G401.6 (cell line): ENCODE measurements around the gene GPR119.
"Not testable (repeated sequence)": the region's sequence is repeated elsewhere in the genome, so short reads cannot be mapped to it uniquely, and the experiment has no call there.

Source experiments
- FAIRE-seq: peaks from 2 replicates; lab custom pipeline; 2012; peaks lifted over from hg19 to GRCh38; lab: Jason Lieb, UNC

The GPR119 gene

DNA sequence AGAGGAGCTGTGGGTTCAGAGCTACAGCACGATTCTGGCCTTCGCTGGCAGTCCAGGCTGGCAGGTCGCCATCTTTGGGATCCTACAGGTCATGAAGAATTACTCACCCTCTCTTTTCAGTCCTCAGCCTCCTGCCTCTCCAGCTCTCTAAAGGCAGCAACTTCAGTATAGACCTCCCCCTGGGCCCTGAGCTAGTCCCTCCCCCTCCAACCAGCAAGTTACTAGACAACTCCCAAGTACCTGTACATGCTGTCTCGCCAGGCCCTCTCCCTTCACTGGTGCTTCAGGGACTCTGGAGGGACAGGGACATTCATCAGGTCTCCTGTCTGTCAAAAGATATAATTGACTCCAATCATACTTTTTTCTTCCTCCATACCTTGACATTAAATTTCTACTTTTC is at the start of gene GPR119:
GPR119 (minus strand) TSS at position 155 of the 400 bp plus-strand sequence. CDS start 227 bp downstream, outside the sequence.
- FAIRE-seq: no peak

DNA sequence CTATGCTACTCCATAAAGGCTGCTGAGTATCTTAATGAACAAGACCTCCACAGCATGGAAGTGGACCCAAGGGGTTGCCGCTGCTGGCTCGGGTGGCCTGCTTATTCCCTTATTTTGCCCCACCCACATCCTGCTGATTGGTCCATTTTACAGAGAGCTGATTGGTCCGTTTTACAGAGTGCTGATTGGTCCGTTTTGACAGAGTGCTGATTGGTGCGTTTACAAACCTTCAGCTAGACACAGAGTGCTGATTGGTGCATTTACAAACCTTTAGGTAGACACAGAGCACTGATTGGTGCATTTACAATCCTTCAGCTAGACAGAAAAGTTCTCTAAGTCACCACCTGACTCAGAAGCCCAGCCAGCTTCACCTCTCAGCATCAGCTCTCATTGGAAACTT is 43.8 kb upstream of the GPR119 start:
- FAIRE-seq: not testable (repeated sequence)

DNA sequence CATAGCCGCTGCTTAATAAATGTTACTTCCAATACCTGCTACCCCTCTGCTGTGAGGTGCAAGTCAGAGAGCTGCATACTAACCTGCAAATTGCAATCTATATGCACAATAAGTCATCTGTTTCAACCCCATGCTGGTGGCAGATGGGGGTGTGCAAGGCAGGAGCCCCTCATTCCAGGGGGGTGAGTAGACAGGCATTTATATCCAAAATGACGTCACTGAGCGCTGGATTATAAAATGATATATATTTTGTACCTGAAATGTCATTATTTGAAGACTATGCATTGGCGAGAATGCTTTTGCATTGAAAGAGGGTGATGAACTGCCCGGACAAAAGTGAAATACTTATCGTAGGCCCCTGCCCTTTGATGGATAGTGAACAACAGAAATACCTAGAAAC is 41.1 kb upstream of the GPR119 start:
- no peak for FAIRE-seq

DNA sequence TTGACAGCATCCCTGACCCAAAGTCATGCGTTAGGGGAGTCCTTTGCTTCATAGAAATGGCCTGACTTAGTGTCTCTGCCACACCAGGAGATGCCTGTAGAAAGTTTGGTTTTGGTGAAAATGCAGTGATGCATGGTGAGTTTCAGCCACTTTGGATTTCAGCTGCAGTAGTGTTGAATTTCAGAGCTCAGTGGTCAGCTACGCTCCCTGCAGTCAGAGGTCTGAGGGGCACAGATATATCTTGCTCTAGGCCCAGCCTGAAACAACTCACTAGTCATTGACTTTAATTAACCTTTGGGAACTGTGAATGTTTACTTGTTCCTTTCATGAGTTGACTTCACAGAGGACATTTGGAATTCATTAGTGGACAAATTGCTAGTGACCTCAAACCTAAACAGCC is 33.8 kb upstream of the GPR119 start:
- FAIRE-seq: no peak

DNA sequence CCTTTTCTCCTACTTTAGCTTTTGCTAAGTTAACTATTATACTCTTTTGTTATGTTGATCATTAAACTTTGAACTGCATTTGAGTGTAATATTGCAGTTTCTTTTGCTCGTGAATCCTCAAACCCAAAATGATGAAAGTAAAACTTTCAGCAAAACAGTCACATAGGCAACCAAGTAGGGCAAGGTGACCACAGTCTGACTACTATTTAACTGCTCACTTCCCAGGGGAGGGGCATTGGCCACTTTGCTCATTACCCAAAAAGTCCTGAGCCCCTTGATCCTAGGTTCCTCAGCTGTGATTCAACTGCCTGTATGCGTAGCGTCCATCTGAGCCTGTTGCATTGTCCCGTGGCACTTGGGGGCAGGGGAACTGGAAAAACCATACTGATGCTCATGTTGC is 33.3 kb upstream of the GPR119 start:
- no peak for FAIRE-seq

DNA sequence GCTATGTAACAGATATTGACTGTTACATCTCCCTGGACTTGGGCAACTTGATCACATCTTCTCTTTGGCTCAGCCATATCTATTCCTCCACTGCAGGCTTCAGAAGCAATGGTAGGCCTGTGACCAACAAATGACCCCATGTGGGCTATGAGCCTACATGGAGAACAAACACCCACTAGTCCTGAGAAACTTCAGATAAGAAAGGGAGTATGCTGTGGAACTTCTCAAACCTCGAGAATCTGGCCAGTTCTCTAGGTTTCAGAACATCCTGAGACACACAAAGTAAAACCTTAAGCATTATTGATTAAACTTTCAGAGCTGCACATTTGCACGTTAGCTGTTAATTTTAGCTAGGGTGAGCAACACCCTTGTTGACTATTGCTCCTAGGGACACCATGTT is 32.6 kb upstream of the GPR119 start:
- no peak for FAIRE-seq

DNA sequence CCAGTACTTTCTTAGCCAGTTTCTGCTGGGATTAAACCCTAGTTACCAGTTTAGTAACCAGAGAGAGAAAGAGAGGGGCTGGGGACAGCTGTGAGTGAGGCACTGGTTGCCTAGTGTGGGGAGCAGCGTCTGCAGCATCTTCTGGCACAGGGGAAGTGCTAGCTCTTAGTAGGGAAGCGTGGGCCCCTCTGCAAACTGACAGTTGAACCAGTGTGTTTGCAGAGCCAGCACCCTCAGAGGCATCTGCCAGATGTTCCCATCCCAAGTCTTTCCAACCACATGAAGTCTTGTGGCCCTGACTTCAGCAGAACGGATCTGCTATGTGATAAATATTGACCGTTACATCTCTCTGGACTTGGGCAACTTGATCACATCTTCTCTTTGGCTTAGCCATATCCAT is 31.3 kb upstream of the GPR119 start:
- FAIRE-seq: no peak

DNA sequence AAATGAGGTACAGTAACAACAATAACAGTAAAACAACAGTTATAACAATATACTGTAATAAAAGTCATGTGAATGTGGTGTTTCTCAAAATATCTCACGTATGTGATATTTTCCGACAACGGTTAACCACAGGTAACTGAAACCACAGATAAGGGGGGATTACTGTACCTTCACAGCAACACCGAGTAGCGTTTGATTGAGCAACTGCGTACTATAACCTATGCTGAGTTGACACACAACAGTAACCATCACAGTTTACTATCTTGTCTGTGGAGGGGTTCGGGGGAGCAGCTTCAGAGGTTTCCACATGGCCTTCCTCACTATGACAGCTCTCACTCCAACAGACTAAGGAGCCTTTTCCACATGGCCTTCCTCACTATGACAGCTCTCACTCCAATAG is 29.7 kb upstream of the GPR119 start:
- FAIRE-seq: no peak

DNA sequence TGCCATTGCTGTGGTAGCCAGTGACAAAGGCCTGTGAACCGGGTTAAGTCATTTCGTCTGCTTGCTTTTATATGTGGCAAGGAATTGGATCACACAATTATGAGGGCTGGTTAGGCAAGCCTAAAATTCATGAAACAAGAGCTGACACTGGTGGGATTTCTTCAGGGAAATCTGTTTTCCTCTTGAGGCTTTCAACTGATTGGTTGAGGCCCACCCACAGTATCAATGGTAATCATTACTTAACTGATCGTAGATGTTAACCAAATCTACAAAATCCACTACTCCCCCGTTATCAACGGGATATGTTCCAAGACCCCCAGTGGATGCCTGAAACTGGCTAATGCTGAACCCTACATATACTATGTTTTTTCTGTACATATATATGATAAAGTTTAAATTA is 29.3 kb upstream of the GPR119 start:
- FAIRE-seq: no peak

DNA sequence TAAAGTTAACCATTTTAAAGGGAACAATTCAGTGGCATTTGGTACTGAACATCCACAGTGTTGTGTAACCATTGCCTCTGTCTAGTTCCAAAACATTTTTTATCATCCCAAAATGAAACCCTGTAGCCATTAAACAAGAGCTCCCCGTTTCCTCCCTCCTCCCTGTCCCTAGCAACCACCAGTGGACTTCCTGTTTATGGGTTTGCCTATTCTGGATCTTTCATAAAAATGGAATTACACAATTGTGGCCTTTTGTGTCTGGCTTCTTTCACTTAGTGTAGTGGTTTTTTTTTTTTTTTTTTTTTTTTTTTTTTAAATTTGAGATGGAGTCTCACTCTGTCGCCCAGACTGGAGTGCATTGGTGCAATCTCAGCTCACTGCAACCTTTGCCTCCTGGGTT is 27.9 kb upstream of the GPR119 start:
- FAIRE-seq: no peak

DNA sequence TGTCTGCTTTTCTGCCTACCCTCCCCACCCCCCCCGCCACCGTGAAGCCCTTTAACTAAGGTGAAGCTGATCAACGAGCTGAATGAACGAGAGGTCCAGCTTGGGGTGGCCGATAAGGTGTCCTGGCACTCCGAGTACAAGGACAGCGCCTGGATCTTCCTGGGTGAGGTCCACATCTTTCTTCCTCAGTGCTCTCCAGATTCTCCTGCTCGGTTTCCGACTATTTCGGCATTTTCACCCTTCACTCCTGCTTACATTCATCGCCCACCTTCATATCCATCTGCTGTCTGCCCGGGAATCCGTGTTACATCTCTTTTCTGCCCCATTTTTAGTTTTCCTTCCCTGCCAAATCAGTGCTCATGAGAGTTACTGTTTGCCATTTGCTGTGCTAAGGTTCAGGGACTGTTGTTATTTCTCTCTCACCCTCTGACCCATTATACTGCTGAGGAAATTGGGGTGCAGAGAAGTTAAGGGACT is 16.8 kb upstream of the GPR119 start:
- no peak for FAIRE-seq

DNA sequence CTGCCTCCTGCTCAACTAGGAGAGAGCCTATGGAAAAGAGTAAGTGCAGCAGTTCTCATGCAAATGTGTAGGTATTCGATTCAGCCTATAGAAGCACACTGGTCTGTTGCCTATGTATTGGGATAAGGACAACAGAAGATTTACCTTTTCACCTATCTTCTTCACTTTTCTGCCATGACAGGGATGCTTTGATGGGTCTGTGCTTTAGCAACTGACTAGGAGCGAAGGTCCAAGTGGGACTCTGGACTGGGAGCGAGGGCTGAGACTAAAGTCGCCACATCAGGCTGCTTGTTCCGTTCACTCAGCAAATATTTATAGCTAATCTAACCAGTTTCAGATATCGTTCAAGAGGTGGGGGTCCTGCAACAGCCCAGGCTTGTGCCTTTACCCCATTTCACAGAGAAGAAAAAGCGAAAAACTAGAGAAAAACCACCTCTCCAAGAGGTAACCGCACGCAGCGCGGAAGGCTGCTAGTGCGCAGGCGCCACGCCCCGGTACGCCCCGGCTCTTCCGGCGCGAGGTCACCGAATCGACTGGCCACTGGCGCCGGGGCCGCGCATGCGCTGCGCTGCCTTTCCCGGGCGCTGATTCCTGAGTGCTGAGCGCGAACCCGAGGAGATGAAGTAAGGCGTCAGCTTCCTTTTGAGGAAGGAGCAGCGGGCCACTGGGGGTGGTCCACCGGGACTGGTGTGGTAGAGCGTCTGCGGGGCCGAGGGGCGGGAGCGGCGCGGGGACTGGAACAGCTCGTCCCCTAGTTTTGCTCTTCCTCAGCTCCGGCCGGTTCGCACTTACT is 16.1 kb upstream of the GPR119 start, which contains the start of gene RBMX2:
RBMX2 (plus strand) TSS at position 573 of the 793 bp plus-strand sequence; CDS start at position 619, 46 bp downstream.
- peak; percentile 81 for FAIRE-seq

DNA sequence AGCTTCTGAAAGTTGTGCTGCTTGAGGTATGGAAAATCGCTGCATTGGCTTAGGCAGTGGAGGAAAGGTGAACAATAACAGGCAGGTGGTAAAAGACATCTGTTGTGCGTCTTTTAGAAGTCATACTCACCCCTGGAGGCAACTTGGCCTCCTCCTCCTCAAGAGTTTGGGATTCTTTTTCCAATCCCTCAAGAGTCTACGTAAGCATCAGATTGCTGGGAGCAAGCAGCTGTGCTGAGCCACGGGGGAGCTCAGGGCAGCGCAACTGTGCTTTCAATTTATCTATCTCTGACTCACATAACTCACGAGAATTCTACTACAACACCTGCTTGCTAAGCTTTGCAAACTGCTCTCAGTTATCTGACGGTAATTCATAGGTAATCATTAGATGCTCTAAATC is 9.9 kb upstream of the GPR119 start:
- no peak for FAIRE-seq

DNA sequence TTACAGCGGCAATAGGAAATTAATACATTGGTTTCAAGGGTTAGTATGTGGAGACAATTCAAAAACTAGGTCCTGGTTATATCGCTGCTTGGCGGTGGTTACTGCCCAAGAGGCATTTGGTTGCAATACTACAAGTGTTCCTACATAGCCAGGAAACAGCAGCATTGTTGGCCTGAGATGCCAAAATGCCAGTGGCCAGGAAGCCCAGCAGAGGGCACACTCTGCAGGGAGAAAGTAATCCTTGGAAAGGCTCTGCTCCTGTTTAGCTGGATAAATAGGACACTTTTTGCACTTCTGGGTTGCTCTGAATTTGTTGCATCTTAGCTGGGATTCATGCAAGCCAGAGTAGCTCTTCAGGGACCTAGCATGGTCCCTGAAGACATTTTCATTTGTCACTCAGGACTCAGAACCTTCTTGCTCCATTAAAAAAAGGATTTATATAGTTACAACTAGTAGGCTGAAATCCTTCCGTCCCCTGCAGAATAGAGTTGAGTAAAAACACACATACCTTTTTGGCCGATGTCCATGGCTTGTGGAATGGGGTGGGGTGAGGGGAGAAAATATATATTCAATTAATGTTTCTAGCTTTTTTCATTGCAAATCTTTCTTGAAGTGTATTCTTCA is 8.1 kb upstream of the GPR119 start:
- FAIRE-seq: no peak

DNA sequence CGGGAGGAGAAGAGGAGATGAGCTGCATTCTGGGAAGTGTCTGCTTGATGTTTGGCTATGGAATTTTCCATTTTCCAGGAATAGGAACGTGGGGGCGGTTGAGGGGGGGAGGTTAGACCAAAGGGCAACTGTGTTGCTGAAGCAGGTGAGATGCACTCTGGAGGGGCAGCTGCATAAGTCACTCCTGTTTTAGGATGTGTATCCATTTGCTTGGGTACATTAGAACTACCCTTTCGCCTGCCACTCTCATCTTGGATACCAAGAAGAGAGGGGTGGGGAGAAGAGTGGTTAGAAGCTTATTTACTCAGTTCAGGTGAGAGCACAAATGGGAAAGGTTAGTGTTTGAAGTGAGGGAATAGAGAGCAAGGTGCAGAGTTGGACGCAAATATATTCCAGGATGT is 934 bp upstream of the GPR119 start:
- FAIRE-seq: no peak

DNA sequence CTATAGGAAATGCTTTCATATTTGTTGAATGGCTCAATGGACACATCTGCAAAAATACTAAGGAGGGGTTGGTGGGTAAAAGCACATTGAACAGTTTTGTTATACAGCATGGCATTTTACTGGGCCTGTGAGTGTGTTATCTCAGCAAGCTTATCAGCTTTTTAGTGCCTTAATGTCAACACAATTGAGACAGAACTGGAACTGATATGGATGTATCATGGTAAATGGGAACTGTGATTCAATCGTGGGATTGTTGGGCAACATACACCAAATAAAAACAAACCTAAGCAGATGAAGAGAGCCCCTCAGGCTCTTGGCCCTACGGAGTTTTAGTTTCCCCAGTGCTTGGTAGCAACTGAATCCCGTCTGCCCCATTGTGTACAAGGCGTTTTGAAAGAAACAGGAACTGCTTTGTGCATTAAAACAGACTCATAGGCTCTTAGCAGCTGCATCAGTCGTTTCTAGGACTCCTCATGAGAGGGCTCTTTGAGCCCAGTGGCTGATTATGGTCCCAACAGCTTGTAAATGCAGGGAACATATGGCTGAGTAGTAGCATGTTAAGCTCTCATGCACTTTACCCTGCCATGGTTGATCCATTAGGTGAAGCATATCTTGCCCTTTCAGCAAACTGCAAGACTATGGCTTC is 7.3 kb downstream of the GPR119 start:
- no peak for FAIRE-seq

DNA sequence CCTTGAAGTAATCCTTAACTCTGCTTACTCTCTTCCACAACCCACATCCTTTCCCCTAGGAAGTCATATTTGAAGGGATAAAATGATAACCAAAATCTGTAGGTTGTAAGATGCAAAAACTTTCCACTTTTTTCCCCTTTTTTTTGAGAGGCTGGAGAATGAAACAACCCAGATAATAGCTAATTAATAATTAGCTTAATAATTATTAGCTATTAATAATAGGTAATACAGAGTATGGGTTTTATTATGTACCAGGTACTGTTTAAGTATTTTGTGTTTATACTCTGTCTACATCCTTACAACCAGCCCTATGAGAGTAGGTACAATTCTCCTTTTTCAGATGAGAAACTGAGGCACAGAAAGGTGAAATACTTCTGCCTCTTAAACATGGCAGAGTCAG is 9.4 kb downstream of the GPR119 start:
- FAIRE-seq: no peak

DNA sequence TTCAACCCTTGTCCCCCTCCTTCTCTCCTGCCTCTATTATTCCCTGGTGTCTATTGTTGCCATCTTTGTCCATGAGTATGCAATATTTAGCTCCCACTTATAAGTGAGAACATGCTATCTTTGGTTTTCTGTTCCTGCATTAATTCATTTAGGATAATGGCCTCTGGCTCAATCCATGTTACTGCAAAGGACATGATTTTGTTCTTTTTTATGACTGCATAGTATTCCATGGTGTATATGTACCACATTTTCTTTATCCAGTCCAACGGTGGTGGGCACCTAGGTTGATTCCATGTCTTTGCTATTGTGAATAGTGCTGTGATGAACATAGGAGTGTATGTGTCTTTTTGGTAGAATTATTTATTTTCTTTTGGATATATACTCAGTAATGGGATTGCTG is 33.4 kb downstream of the GPR119 start:
- not testable (repeated sequence) for FAIRE-seq

DNA sequence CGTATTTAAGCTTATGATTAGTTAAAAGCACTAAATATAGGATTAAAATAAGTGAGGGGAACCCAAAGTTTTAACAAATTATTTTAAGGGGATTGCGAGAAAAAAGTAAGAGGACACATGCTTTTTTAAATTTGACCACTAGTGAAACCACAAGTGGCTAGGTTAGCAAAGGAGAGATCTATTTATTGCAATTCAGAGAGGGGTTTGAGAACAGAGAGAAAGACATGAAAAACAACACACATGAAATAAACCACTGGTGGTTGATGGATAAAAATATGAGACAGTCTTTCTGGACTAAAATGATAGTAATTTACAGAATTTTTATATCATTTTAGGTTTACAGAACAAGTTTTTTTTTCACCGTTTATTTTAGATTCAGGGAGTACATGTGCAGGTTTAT is 33.9 kb downstream of the GPR119 start:
- FAIRE-seq: no peak

DNA sequence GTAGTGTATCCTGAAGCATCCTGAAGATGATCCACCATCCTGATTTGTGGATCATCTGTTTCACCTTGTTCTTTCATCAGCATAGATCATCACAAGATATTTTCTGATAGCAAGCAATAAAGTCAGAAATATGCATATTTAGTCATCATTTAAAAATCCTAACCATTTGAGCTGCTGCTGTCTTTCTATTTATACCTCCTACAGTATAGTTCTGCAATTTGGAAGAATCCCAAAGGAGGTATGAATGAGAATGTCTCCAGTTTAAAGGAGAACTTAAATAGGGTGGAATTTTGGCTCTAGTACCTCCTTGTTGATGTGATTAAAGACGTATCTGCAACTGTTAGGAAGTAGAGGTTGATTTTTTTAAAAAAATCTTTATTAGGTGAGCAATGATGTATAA is 38.2 kb downstream of the GPR119 start:
- no peak for FAIRE-seq

DNA sequence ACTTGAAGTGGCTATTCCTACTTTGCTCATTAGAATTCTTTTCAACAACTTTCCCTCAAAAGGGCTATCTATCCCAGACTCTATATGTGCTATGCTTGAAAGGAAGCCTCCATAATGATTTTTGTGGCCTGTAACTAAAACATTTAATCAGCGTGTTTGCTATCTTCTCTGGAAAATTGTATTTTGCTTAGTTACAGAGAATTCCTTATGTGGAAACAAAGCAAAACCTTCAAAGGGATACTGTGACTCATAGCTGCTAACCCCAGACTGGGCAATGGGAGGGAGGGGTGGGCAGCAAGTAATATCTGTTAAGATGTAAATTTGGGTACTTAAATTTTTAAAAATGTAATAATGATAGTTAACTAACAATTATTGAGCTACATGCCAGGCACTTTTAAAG is 42.1 kb downstream of the GPR119 start:
- FAIRE-seq: no peak

DNA sequence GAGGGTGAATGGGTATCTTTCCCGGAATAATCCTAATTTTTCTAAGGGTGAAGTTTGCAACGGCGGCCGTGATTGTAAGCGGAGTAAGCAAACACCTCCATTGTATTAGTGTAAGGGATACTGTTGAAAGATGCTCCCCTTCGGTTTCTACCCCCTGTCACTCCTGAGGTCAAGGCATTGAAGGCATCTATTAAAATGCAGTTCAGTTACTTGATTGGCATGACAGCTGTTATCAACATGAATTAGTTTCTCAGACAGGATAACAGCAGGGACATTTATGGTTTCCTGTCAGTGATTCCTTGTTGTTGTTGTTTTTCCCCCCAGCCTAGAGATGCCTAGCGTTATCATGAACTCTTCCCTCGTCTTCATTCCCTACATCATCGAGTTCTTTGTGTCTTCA is 45.2 kb downstream of the GPR119 start:
- FAIRE-seq: no peak
